HG03378 (cell line): ENCODE results near the gene ADGRA3.

Source experiments
- ATAC-seq: cut with Tn5 transposase; IDR thresholded peaks from one replicate; pipeline ENCODE4 v1.9.1; 2021; ENCODE audit warnings: mild to moderate bottlenecking, moderate library complexity; ENCODE audit not compliant: unreplicated experiment

Gene ADGRA3

GRCh38 chr4:22515888-22516541 lies at the start of gene ADGRA3:
TSS of gene ADGRA3 (minus strand) at chr4:22516066. CDS start at chr4:22515784, 282 bp downstream.
- no peak for ATAC-seq

GRCh38 chr4:22556495-22556894 lies 40.6 kb upstream of the ADGRA3 start:
- ATAC-seq: no peak

- no peak for ATAC-seq
Measured at GRCh38 chr4:22554670-22555069, 38.8 kb upstream of the ADGRA3 start.

- no peak for ATAC-seq
Measured at GRCh38 chr4:22553560-22553959, 37.7 kb upstream of the ADGRA3 start.

- ATAC-seq: no peak
Measured at GRCh38 chr4:22552812-22553211, 36.9 kb upstream of the ADGRA3 start.

- no peak for ATAC-seq
Measured at GRCh38 chr4:22551550-22551949, 35.7 kb upstream of the ADGRA3 start.

- no peak for ATAC-seq
Measured at GRCh38 chr4:22546299-22546698, 30.4 kb upstream of the ADGRA3 start.

- no peak for ATAC-seq
Measured at GRCh38 chr4:22539251-22539650, 23.4 kb upstream of the ADGRA3 start.

- no peak for ATAC-seq
Measured at GRCh38 chr4:22537864-22538263, 22.0 kb upstream of the ADGRA3 start.

GRCh38 chr4:22534374-22534773 lies 18.5 kb upstream of the ADGRA3 start:
- ATAC-seq: no peak

GRCh38 chr4:22532896-22533295 lies 17.0 kb upstream of the ADGRA3 start:
- no peak for ATAC-seq

- no peak for ATAC-seq
Measured at GRCh38 chr4:22532117-22532516, 16.3 kb upstream of the ADGRA3 start.

GRCh38 chr4:22531311-22532019 lies 15.6 kb upstream of the ADGRA3 start:
- ATAC-seq: no peak

GRCh38 chr4:22524895-22525294 lies 9.0 kb upstream of the ADGRA3 start:
- ATAC-seq: no peak

- no peak for ATAC-seq
Measured at GRCh38 chr4:22522706-22523501, 7.0 kb upstream of the ADGRA3 start.

- no peak for ATAC-seq
Measured at GRCh38 chr4:22522206-22522605, 6.3 kb upstream of the ADGRA3 start.

- ATAC-seq: no peak
Measured at GRCh38 chr4:22521240-22521639, 5.4 kb upstream of the ADGRA3 start.

- ATAC-seq: no peak
Measured at GRCh38 chr4:22515145-22515887, 550 bp downstream of the ADGRA3 start.

- no peak for ATAC-seq
Measured at GRCh38 chr4:22514481-22514880, 1.4 kb downstream of the ADGRA3 start.

- no peak for ATAC-seq
Measured at GRCh38 chr4:22514001-22514400, 1.9 kb downstream of the ADGRA3 start.

- ATAC-seq: no peak
Measured at GRCh38 chr4:22512306-22512705, 3.6 kb downstream of the ADGRA3 start.
